SK-N-SH treated with all-trans-retinoic acid at 6 μM for 48 hours (cell line): ENCODE data around the gene GPR137C.

Source experiments
- ATAC-seq: fragments of 200-7000 bp; cut with Tn5 transposase; 3 replicates; pipeline ENCODE4 v1.9.1; 2020; ENCODE audit warnings: mild to moderate bottlenecking, moderate library complexity
- ARNTL ChIP-seq: fragments of 450-650 bp; formaldehyde crosslinking; IDR thresholded peaks from 2 replicates; pipeline ENCODE4 v1.5.0; 2020; ENCODE audit warnings: low read depth, mild to moderate bottlenecking, moderate library complexity, borderline replicate concordance
- CREB5 ChIP-seq: fragments of 250-450 bp; sonication (Bioruptor Pico); IDR thresholded peaks from 2 replicates; pipeline ENCODE4 v1.5.1; 2020; ENCODE audit warnings: low read depth, mild to moderate bottlenecking, moderate library complexity
- CSDC2 ChIP-seq: fragments of 250-450 bp; sonication (Bioruptor Pico); IDR thresholded peaks from 2 replicates; pipeline ENCODE4 v1.5.0; 2020; ENCODE audit warnings: mild to moderate bottlenecking, moderate library complexity
- ESRRG ChIP-seq: fragments of 250-450 bp; sonication (Bioruptor Pico); IDR thresholded peaks from 2 replicates; pipeline ENCODE4 v1.6.1; 2021; ENCODE audit warnings: mild to moderate bottlenecking
- GLIS3 ChIP-seq: fragments of 250-450 bp; sonication (Bioruptor Pico); IDR thresholded peaks from 2 replicates; pipeline ENCODE4 v1.5.0; 2020; ENCODE audit warnings: mild to moderate bottlenecking, moderate library complexity
- ISL1 ChIP-seq: fragments of 250-450 bp; sonication (Bioruptor Pico); IDR thresholded peaks from 2 replicates; pipeline ENCODE4 v2.1.2; 2022; ENCODE audit warnings: mild to moderate bottlenecking, moderate library complexity
- PATZ1 ChIP-seq: fragments of 250-450 bp; sonication (Bioruptor Pico); IDR thresholded peaks from 2 replicates; pipeline ENCODE4 v1.8.0; 2020; ENCODE audit warnings: mild to moderate bottlenecking, moderate library complexity, borderline replicate concordance
- PPARA ChIP-seq: fragments of 250-450 bp; sonication (Bioruptor Pico); IDR thresholded peaks from 2 replicates; pipeline ENCODE4 v1.5.0; 2020; ENCODE audit warnings: mild to moderate bottlenecking, borderline replicate concordance
- RARB ChIP-seq: fragments of 250-450 bp; sonication (Bioruptor Pico); IDR thresholded peaks from 2 replicates; pipeline ENCODE4 v1.8.0; 2021; ENCODE audit warnings: mild to moderate bottlenecking, moderate library complexity
- TCF4 ChIP-seq: fragments of 250-450 bp; sonication (Bioruptor Pico); IDR thresholded peaks from 2 replicates; pipeline ENCODE4 v1.8.0; 2021; ENCODE audit warnings: mild to moderate bottlenecking, moderate library complexity, borderline replicate concordance
- TOX ChIP-seq: fragments of 250-450 bp; sonication (Bioruptor Pico); IDR thresholded peaks from 2 replicates; pipeline ENCODE4 v1.8.0; 2021; ENCODE audit warnings: mild to moderate bottlenecking, moderate library complexity, borderline replicate concordance
- ZC3H10 ChIP-seq: fragments of 250-450 bp; sonication (Bioruptor Pico); IDR thresholded peaks from 2 replicates; pipeline ENCODE4 v1.5.1; 2021; ENCODE audit warnings: mild to moderate bottlenecking, moderate library complexity
- ZFP3 ChIP-seq: fragments of 250-450 bp; sonication (Bioruptor Pico); IDR thresholded peaks from 2 replicates; pipeline ENCODE4 v1.5.0; 2020; ENCODE audit warnings: mild to moderate bottlenecking, moderate library complexity
- ZNF565 ChIP-seq: fragments of 450-650 bp; formaldehyde crosslinking; conservative IDR thresholded peaks from 2 replicates; pipeline ENCODE4 v1.5.0; 2020; ENCODE audit warnings: low read depth, mild to moderate bottlenecking, moderate library complexity
- ZNF70 ChIP-seq: fragments of 450-650 bp; formaldehyde crosslinking; IDR thresholded peaks from 2 replicates; pipeline ENCODE4 v1.5.0; 2020; ENCODE audit warnings: mild to moderate bottlenecking, moderate library complexity
- TF ChIP-seq, protein P1 (sequence below): fragments of 250-450 bp; sonication (Bioruptor Pico); IDR thresholded peaks from 2 replicates; pipeline ENCODE4 v1.5.1; 2021; ENCODE audit warnings: mild to moderate bottlenecking, moderate library complexity
- TF ChIP-seq, protein P2 (sequence below): fragments of 250-450 bp; sonication (Bioruptor Pico); IDR thresholded peaks from 2 replicates; pipeline ENCODE4 v1.8.0; 2021; ENCODE audit warnings: low read depth, mild to moderate bottlenecking, moderate library complexity, borderline replicate concordance
- TF ChIP-seq, protein P3 (sequence below): fragments of 250-450 bp; sonication (Bioruptor Pico); IDR thresholded peaks from 2 replicates; pipeline ENCODE4 v1.5.0; 2020; ENCODE audit warnings: mild to moderate bottlenecking, moderate library complexity

GPR137C gene

DNA sequence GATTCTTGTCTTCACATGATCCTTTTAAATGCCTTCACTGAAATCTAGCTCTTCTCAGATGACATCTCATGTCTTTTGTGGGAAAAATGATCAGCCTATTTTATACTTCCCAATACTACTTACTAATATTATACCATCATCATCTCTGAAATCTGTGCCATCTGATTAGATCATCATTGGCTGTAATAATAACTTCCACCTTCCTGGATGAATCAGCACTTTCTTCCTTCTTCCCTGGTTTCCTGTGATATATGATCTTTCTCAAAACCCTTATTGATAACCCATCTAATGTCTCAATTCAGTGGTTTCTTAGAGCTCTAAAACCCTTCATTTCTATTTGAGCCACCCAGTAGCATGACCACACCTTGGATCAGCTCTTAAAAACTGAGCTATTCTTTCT lies 30.9 kb downstream of the GPR137C start (continued):
- TF ChIP-seq, protein P1, sequence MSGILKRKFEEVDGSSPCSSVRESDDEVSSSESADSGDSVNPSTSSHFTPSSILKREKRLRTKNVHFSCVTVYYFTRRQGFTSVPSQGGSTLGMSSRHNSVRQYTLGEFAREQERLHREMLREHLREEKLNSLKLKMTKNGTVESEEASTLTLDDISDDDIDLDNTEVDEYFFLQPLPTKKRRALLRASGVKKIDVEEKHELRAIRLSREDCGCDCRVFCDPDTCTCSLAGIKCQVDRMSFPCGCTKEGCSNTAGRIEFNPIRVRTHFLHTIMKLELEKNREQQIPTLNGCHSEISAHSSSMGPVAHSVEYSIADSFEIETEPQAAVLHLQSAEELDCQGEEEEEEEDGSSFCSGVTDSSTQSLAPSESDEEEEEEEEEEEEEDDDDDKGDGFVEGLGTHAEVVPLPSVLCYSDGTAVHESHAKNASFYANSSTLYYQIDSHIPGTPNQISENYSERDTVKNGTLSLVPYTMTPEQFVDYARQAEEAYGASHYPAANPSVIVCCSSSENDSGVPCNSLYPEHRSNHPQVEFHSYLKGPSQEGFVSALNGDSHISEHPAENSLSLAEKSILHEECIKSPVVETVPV: no peak
- TF ChIP-seq ZNF565 (CRISPR knock-in tag) (no peak), ZC3H10 (CRISPR knock-in tag) (no peak), ZFP3 (CRISPR knock-in tag) (no peak), ISL1 (CRISPR knock-in tag) (no peak)
- TF ChIP-seq, protein P2, sequence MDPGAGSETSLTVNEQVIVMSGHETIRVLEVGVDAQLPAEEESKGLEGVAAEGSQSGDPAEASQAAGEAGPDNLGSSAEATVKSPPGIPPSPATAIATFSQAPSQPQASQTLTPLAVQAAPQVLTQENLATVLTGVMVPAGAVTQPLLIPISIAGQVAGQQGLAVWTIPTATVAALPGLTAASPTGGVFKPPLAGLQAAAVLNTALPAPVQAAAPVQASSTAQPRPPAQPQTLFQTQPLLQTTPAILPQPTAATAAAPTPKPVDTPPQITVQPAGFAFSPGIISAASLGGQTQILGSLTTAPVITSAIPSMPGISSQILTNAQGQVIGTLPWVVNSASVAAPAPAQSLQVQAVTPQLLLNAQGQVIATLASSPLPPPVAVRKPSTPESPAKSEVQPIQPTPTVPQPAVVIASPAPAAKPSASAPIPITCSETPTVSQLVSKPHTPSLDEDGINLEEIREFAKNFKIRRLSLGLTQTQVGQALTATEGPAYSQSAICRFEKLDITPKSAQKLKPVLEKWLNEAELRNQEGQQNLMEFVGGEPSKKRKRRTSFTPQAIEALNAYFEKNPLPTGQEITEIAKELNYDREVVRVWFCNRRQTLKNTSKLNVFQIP (CRISPR knock-in tag): no peak

- TF ChIP-seq RARB (no peak), ZC3H10 (CRISPR knock-in tag) (no peak), TCF4 (no peak), ESRRG (no peak), ISL1 (CRISPR knock-in tag) (no peak), PATZ1 (CRISPR knock-in tag) (no peak), GLIS3 (CRISPR knock-in tag) (no peak), CREB5 (CRISPR knock-in tag) (no peak), ZNF565 (CRISPR knock-in tag) (no peak), CSDC2 (CRISPR knock-in tag) (no peak), ZNF70 (CRISPR knock-in tag) (no peak), ARNTL (no peak), TOX (CRISPR knock-in tag) (no peak), PPARA (CRISPR knock-in tag) (no peak)
- TF ChIP-seq, protein P3, sequence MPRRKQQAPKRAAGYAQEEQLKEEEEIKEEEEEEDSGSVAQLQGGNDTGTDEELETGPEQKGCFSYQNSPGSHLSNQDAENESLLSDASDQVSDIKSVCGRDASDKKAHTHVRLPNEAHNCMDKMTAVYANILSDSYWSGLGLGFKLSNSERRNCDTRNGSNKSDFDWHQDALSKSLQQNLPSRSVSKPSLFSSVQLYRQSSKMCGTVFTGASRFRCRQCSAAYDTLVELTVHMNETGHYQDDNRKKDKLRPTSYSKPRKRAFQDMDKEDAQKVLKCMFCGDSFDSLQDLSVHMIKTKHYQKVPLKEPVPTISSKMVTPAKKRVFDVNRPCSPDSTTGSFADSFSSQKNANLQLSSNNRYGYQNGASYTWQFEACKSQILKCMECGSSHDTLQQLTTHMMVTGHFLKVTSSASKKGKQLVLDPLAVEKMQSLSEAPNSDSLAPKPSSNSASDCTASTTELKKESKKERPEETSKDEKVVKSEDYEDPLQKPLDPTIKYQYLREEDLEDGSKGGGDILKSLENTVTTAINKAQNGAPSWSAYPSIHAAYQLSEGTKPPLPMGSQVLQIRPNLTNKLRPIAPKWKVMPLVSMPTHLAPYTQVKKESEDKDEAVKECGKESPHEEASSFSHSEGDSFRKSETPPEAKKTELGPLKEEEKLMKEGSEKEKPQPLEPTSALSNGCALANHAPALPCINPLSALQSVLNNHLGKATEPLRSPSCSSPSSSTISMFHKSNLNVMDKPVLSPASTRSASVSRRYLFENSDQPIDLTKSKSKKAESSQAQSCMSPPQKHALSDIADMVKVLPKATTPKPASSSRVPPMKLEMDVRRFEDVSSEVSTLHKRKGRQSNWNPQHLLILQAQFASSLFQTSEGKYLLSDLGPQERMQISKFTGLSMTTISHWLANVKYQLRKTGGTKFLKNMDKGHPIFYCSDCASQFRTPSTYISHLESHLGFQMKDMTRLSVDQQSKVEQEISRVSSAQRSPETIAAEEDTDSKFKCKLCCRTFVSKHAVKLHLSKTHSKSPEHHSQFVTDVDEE (CRISPR knock-in tag): no peak
- TF ChIP-seq, protein P2 (CRISPR knock-in tag): no peak
- TF ChIP-seq, protein P1: no peak
- ATAC-seq: no peak
Measured at GRCh38 chr14:52589646-52590045, 37.0 kb downstream of the GPR137C start.
